SK-N-MC (cell line): ENCODE measurements around the gene STK11IP.

Experiments used
- DNase-seq: peaks from one replicate; pipeline ENCODE4 v3.0.0-alpha.2; 2011; ENCODE audit warnings: low read depth, low spot score
- H3K27ac ChIP-seq: fragments of 200-600 bp; sonication (generic); 2 replicates; pipeline ENCODE4 v1.5.1; 2016; ENCODE audit warnings: mixed run types
- H3K36me3 ChIP-seq: fragments of 200-600 bp; sonication (generic); 2 replicates; pipeline ENCODE4 v1.6.1; 2017; ENCODE audit warnings: antibody characterized with exemption, low read length, mixed read lengths; ENCODE audit not compliant: insufficient read depth
- H3K4me3 ChIP-seq: fragments of 200-600 bp; sonication (generic); 2 replicates; pipeline ENCODE4 v1.5.1; 2016
- H3K9ac ChIP-seq: fragments of 200-600 bp; sonication (generic); 2 replicates; pipeline ENCODE4 v1.8.0; 2017; ENCODE audit warnings: mixed run types, mixed read lengths; ENCODE audit not compliant: insufficient read length
- H3K9me3 ChIP-seq: fragments of 200-600 bp; sonication (generic); 2 replicates; pipeline ENCODE4 v1.6.1; 2017; ENCODE audit warnings: low read depth, mild to moderate bottlenecking, antibody characterized with exemption, low read length, moderate library complexity, mixed read lengths
- EZH2 ChIP-seq: fragments of 200-600 bp; sonication (generic); IDR thresholded peaks from one replicate; pipeline ENCODE4 v1.6.1; 2017; ENCODE audit warnings: antibody characterized with exemption
- FOXP2 ChIP-seq: optimal IDR thresholded peaks from 2 replicates; pipeline ENCODE3; 2011; ENCODE audit warnings: mild to moderate bottlenecking, moderate library complexity; ENCODE audit not compliant: insufficient read depth; ENCODE audit errors: extremely low read length, control extremely low read depth
- POLR2AphosphoS5 ChIP-seq: IDR thresholded peaks from 2 replicates; pipeline ENCODE4 v1.6.1; 2012; ENCODE audit warnings: mild to moderate bottlenecking, low read depth, low read length, borderline replicate concordance

STK11IP gene

GRCh38 chr2:219554350-219554749, 43.3 kb upstream of the STK11IP start:
- H3K36me3 ChIP-seq, result no peaks in the 10 kb centered on the region
- no peak overlapping the region for H3K4me3 ChIP-seq
- no peak for TF ChIP-seq FOXP2
- TF ChIP-seq POLR2AphosphoS5, result no peak
- no peak for TF ChIP-seq EZH2
- DNase-seq, result no peak
- H3K9me3 ChIP-seq, result no peaks in the 10 kb centered on the region
- no peak overlapping the region for H3K27ac ChIP-seq
- no peak overlapping the region for H3K9ac ChIP-seq

- TF ChIP-seq POLR2AphosphoS5 (no peak), FOXP2 (no peak), EZH2 (no peak)
- no peak overlapping the region for H3K9ac ChIP-seq
- no peak overlapping the region for H3K4me3 ChIP-seq
- H3K27ac ChIP-seq, result no peak overlapping the region
- DNase-seq, result no peak
- H3K36me3 ChIP-seq, result no peaks in the 10 kb centered on the region
- no peaks in the 10 kb centered on the region for H3K9me3 ChIP-seq
Measured at GRCh38 chr2:219555956-219556355, 41.7 kb upstream of the STK11IP start.

GRCh38 chr2:219556413-219556812, 41.2 kb upstream of the STK11IP start:
- Histone ChIP-seq H3K27ac (no peak overlapping the region), H3K4me3 (no peak overlapping the region), H3K9ac (no peak overlapping the region), H3K9me3 (no peaks in the 10 kb centered on the region), H3K36me3 (no peaks in the 10 kb centered on the region)
- TF ChIP-seq FOXP2, result no peak
- no peak for TF ChIP-seq EZH2
- no peak for TF ChIP-seq POLR2AphosphoS5
- DNase-seq, result no peak

DNA sequence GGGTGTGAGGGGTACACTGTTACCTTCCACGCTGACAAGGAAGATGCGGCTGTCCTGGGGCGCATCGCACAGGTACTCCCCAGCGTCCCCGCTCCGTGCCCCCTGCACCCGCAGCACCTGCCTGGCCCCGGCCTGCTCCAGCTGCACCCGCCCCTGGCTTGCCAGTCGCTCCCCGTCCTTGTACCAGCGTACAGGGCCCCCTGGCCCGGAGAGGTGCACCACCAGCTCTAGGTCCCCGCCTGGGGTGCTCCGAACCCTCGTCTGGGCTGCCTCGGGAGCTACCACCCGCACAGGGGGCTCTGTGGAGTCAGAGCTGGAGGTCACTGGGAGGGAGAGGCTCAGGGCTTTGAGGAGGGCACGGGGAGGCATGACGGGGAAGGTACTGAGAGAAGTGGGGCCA, 40.3 kb upstream of the STK11IP start:
- no peak overlapping the region for H3K9ac ChIP-seq
- TF ChIP-seq EZH2 (no peak), POLR2AphosphoS5 (no peak), FOXP2 (no peak)
- no peak overlapping the region for H3K4me3 ChIP-seq
- no peak for DNase-seq
- H3K9me3 ChIP-seq, result no peaks in the 10 kb centered on the region
- no peak overlapping the region for H3K27ac ChIP-seq
- H3K36me3 ChIP-seq, result no peaks in the 10 kb centered on the region

- Histone ChIP-seq H3K9ac (no peak overlapping the region), H3K36me3 (no peaks in the 10 kb centered on the region), H3K4me3 (no peak overlapping the region), H3K27ac (no peak overlapping the region), H3K9me3 (no peaks in the 10 kb centered on the region)
- TF ChIP-seq EZH2 (no peak), POLR2AphosphoS5 (no peak), FOXP2 (no peak)
- DNase-seq, result no peak
Measured at GRCh38 chr2:219557791-219558785, 39.6 kb upstream of the STK11IP start.

DNA sequence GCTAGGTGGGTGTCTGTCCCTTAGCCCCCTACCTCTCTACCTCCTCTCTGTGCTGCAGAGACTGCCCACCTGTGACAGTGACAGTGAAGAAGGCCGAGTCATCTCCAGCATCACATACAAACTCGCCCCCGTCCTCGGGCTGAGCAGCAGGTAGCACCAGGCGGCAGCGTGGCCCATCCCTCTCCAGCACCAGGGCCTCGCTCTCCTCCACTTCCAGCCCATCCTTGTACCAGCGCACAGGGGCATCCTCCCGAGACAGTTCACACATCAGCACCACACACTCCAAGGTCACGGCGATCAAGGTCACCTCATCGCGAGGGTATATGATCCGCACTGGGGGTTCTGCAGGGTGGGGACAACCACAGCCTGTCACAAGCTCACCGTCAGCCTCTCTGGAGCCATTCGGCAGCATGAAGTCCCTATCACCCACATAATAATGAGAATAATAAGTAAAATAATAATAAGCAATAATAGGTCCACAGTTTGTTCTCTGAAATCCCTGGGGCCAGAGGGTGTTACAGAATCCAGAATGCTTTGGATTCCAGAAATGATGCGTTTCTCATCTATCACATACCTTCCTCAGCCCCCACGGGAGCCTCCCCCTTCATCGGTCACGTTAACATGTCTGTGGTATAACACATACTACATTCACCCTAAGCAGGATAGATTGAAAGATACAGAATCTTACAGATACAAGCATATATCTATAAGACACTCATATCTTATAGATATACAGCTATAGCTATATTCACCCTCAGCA, 38.3 kb upstream of the STK11IP start:
- H3K27ac ChIP-seq, result no peak overlapping the region
- no peak overlapping the region for H3K4me3 ChIP-seq
- no peaks in the 10 kb centered on the region for H3K36me3 ChIP-seq
- no peak for DNase-seq
- H3K9ac ChIP-seq, result no peak overlapping the region
- no peaks in the 10 kb centered on the region for H3K9me3 ChIP-seq
- TF ChIP-seq FOXP2, result no peak
- TF ChIP-seq EZH2, result no peak
- TF ChIP-seq POLR2AphosphoS5, result no peak

DNA sequence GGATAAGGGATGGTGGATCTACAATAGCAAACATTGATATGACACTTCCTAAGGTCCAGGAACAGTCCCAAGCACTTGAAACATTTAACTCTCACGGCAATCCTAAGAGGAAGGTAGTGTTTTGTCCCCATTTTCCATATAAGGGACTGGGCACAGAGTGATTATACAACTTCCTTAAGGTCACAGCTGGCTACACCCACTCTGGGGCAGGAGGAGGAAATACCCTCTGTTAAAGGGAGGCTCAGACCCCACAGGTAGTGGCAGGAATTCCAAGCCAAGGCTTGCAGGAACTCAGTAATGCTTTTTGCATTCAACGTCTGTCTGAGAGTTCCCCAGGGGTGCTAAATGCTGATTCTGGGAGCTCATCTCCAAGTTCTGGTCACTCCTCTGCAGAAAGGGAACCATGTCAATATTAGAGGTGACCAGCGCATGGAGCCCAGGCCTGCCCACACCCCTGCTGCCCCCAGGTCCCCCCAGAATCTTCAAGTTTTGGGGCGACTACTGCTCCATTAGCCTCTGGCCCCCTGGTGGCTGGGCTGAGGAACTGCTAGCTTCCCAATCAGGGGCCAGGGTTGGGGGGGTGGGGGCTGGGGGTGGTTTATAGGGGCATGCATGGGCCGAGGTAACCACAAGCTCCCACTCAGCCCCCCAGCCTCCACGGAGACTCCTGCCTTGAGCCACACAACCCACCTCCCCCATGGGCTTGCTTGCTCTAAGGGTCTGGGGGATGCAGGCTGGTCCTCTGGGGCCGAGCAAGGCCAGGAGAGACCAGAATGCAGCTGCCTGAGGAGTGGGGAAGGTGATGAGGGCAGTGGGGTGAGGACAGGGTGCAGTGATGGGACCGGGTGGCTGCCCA, 37.4 kb upstream of the STK11IP start:
- Histone ChIP-seq H3K9ac (no peak overlapping the region), H3K27ac (no peak overlapping the region)

More for the DNA sequence above, 37.4 kb upstream of the STK11IP start:
- no peaks in the 10 kb centered on the region for H3K36me3 ChIP-seq
- H3K9me3 ChIP-seq, result no peaks in the 10 kb centered on the region
- no peak overlapping the region for H3K4me3 ChIP-seq
- DNase-seq, result no peak
- TF ChIP-seq FOXP2, result no peak
- no peak for TF ChIP-seq POLR2AphosphoS5
- TF ChIP-seq EZH2, result no peak
